ENCODE measurements around the gene PEX7. TPM values are rescaled to one million over a fixed set of nuclear protein-coding genes. Genes with fewer than 3 reads are reported as not detected.
"Not testable (repeated sequence)": the region's sequence is repeated elsewhere in the genome, so short reads cannot be mapped to it uniquely, and the experiment has no call there.

Gene PEX7
- total RNA-seq, 1 experiment from 2014 or later = 8.1 TPM

- Histone ChIP-seq H3K9me2 (ENCODE audit: insufficient read depth) (no peaks in the 10 kb centered on the region), H3K4me1 (ENCODE audit: control insufficient read depth in 1 of 2, insufficient read depth in 2 of 2, low read length in 2 of 2) (no peaks in the 10 kb centered on the region), H3K9ac (ENCODE audit: low read length) (no peak overlapping the region), H3K9me3 (ENCODE audit: control insufficient read depth in 1 of 2, insufficient read depth in 1 of 2, low read depth in 1 of 2, low read length in 2 of 2) (no peaks in the 10 kb centered on the region), H3K27ac (ENCODE audit: low read depth, low read length) (no peak overlapping the region), H3K27me3 (ENCODE audit: insufficient read depth, low read length) (no peaks in the 10 kb centered on the region), H3K4me2 (ENCODE audit: low read length) (no peak overlapping the region), H3K4me3 (replicated peaks in 1 of 2; ENCODE audit: low read depth in 1 of 2, low read length in 2 of 2) (no peak overlapping the region), H2AFZ (ENCODE audit: low read depth, low read length, poor library complexity, severe bottlenecking) (no peak overlapping the region), H3K79me2 (ENCODE audit: insufficient read depth, low read length) (no peaks in the 10 kb centered on the region), H3K36me3 (ENCODE audit: control insufficient read depth in 1 of 2, insufficient read depth in 2 of 2, low read length in 2 of 2) (no peaks in the 10 kb centered on the region), H4K20me1 (ENCODE audit: insufficient read depth) (no peaks in the 10 kb centered on the region)
- ATAC-seq (no peak), DNase-seq (ENCODE audit: low read depth, low spot score) (no peak)
- CTCF ChIA-PET = no interaction called here
- intact Hi-C loops (cut with micrococcal nuclease) = no loop called here
- RAD21 ChIA-PET (ENCODE audit: low non-redundant PET in 1 of 2, low total read pairs in 2 of 2, uncharacterized antibody in 2 of 2, unreplicated experiment in 2 of 2) = no interaction called here
- no peak for TF ChIP-seq EZH2phosphoT487 (IDR thresholded peaks at IDR 0.05; ENCODE audit: borderline replicate concordance)
- TF ChIP-seq SP1 (IDR thresholded peaks at IDR 0.05; ENCODE audit: low read depth) = no peak
- no peak for TF ChIP-seq RAD21 (IDR thresholded peaks at IDR 0.05; ENCODE audit: low read depth)
- TF ChIP-seq CBX3 (IDR thresholded peaks at IDR 0.05; ENCODE audit: low read depth) = no peak
- no peak for TF ChIP-seq JUND (IDR thresholded peaks at IDR 0.05)
- TF ChIP-seq YY1 (IDR thresholded peaks at IDR 0.05; ENCODE audit: extremely low read depth, insufficient replicate concordance, low read depth, low read length) = no peak
- TF ChIP-seq SIN3A (IDR thresholded peaks at IDR 0.05; ENCODE audit: low read depth) = no peak
- TF ChIP-seq SRF (IDR thresholded peaks at IDR 0.05; ENCODE audit: low read depth) = no peak
- no peak for TF ChIP-seq POLR2A (IDR thresholded peaks at IDR 0.05; ENCODE audit: borderline replicate concordance, extremely low read depth, insufficient read depth, insufficient read length)
- no peak for TF ChIP-seq ZBTB33 (IDR thresholded peaks at IDR 0.05; ENCODE audit: extremely low read depth, insufficient replicate concordance, low read length)
- TF ChIP-seq ZNF274 (IDR thresholded peaks at IDR 0.05; ENCODE audit: low read depth, low read length) = no peak
- no peak for TF ChIP-seq EGR1 (IDR thresholded peaks at IDR 0.05; ENCODE audit: low read depth)
- no peak for TF ChIP-seq ATF3 (IDR thresholded peaks at IDR 0.05)
- no peak for TF ChIP-seq CTCF (IDR thresholded peaks at IDR 0.05 in 2 of 3, conservative IDR thresholded peaks at IDR 0.05 in 1 of 3; ENCODE audit: borderline replicate concordance in 1 of 3, insufficient read depth in 1 of 3, low read depth in 2 of 3, low read length in 2 of 3)
- TF ChIP-seq ELF1 (IDR thresholded peaks at IDR 0.05; ENCODE audit: borderline replicate concordance, low read depth) = no peak
- TF ChIP-seq POLR2AphosphoS5 (IDR thresholded peaks at IDR 0.05; ENCODE audit: low read depth, low read length) = no peak
- no peak for TF ChIP-seq MAX (IDR thresholded peaks at IDR 0.05)
- no peak for TF ChIP-seq ZFX (IDR thresholded peaks at IDR 0.05)
- TF ChIP-seq TCF7L2 (IDR thresholded peaks at IDR 0.05; ENCODE audit: borderline replicate concordance, extremely low read depth, insufficient read depth, insufficient read length) = no peak
- TF ChIP-seq FOSL1 (IDR thresholded peaks at IDR 0.05; ENCODE audit: low read depth) = no peak
- no TSS peak for BruUV-seq (replicated peaks)
- POLR2A ChIA-PET = no interaction called here
Measured at GRCh38 chr6:136812174-136812573, 10.2 kb upstream of the PEX7 start.

GRCh38 chr6:136815608-136816007 lies 6.8 kb upstream of the PEX7 start:
- ATAC-seq; H3K4me1 ChIP-seq (ENCODE audit: control insufficient read depth in 1 of 2, insufficient read depth in 2 of 2, low read length in 2 of 2); H3K9me3 ChIP-seq (ENCODE audit: control insufficient read depth in 1 of 2, insufficient read depth in 1 of 2, low read depth in 1 of 2, low read length in 2 of 2); H4K20me1 ChIP-seq (ENCODE audit: insufficient read depth); H3K9me2 ChIP-seq (ENCODE audit: insufficient read depth); H2AFZ ChIP-seq (ENCODE audit: low read depth, low read length, poor library complexity, severe bottlenecking); intact Hi-C loops (cut with micrococcal nuclease); POLR2A ChIA-PET; H3K79me2 ChIP-seq (ENCODE audit: insufficient read depth, low read length); BruUV-seq (replicated peaks); CTCF ChIA-PET; H3K4me2 ChIP-seq (ENCODE audit: low read length); H3K36me3 ChIP-seq (ENCODE audit: control insufficient read depth in 1 of 2, insufficient read depth in 2 of 2, low read length in 2 of 2); RAD21 ChIA-PET (ENCODE audit: low non-redundant PET in 1 of 2, low total read pairs in 2 of 2, uncharacterized antibody in 2 of 2, unreplicated experiment in 2 of 2); H3K27me3 ChIP-seq (ENCODE audit: insufficient read depth, low read length); DNase-seq (ENCODE audit: low read depth, low spot score); H3K4me3 ChIP-seq (replicated peaks in 1 of 2; ENCODE audit: low read depth in 1 of 2, low read length in 2 of 2); H3K27ac ChIP-seq (ENCODE audit: low read depth, low read length); H3K9ac ChIP-seq (ENCODE audit: low read length): not testable (repeated sequence)

Measured in HCT116 (cell line).